Caco-2 (cell line): Measurements from ENCODE around the gene KCTD17. TPM values are rescaled to one million over a fixed set of nuclear protein-coding genes. Genes with fewer than 3 reads are reported as not detected.

Experiments
- BruUV-seq: library from RNA; stranded (reverse); fragments of 400-500 nt; replicated peaks from 2 replicates; lab custom pipeline; 2021; lab: Mats Ljungman, UMichigan
- CTCF ChIA-PET: fragments of 300-600 bp; sonication (Branson Sonifier 250); formaldehyde crosslinking; loops from one replicate; lab custom pipeline; 2022; ENCODE audit warnings: antibody characterized with exemption; lab: Charles Lee
- POLR2A ChIA-PET: fragments of 300-600 bp; sonication (Branson Sonifier 250); formaldehyde crosslinking; loops from one replicate; lab custom pipeline; 2022; ENCODE audit warnings: antibody characterized with exemption; lab: Charles Lee
- DNase-seq, 2 experiments: peaks; one replicate each; pipeline versions ENCODE4 v3.0.0 to v3.0.0-alpha.2; 2020 to 2022
- H3K27me3 ChIP-seq: replicated peaks from 2 replicates; pipeline ENCODE4 v1.6.0; 2011; ENCODE audit warnings: low read length; ENCODE audit not compliant: control insufficient read depth, insufficient read depth
- H3K36me3 ChIP-seq: 2 replicates; pipeline ENCODE4 v1.5.1; 2011; ENCODE audit warnings: low read length; ENCODE audit not compliant: control insufficient read depth, insufficient read depth
- H3K4me1 ChIP-seq: fragments of 250-450 bp; sonication (Bioruptor Pico); 2 replicates; pipeline ENCODE4 v1.5.1; 2020; ENCODE audit warnings: mild to moderate bottlenecking
- H3K4me3 ChIP-seq: 2 replicates; pipeline ENCODE4 v1.5.1; 2011; ENCODE audit warnings: low read depth, mild to moderate bottlenecking, control low read depth, low read length
- H3K9me3 ChIP-seq: fragments of 250-450 bp; sonication (Bioruptor Pico); 2 replicates; pipeline ENCODE4 v1.5.1; 2020; ENCODE audit warnings: mild to moderate bottlenecking, moderate library complexity
- H3K27ac Mint-ChIP-seq: one replicate; pipeline ENCODE4 v1.8.0; 2022; ENCODE audit warnings: mixed read lengths; ENCODE audit not compliant: unreplicated experiment
- H3K27me3 Mint-ChIP-seq: one replicate; pipeline ENCODE4 v1.8.0; 2022; ENCODE audit warnings: mixed read lengths; ENCODE audit not compliant: insufficient read depth, unreplicated experiment
- H3K36me3 Mint-ChIP-seq: one replicate; pipeline ENCODE4 v1.8.0; 2022; ENCODE audit warnings: mild to moderate bottlenecking, mixed read lengths; ENCODE audit not compliant: insufficient read depth, unreplicated experiment
- H3K4me1 Mint-ChIP-seq: one replicate; pipeline ENCODE4 v1.8.0; 2022; ENCODE audit warnings: low read depth, mixed read lengths; ENCODE audit not compliant: unreplicated experiment
- H3K4me3 Mint-ChIP-seq: one replicate; pipeline ENCODE4 v1.8.0; 2022; ENCODE audit warnings: mild to moderate bottlenecking, moderate library complexity, mixed read lengths; ENCODE audit not compliant: unreplicated experiment
- H3K9me3 Mint-ChIP-seq: one replicate; pipeline ENCODE4 v1.8.0; 2022; ENCODE audit warnings: mixed read lengths; ENCODE audit not compliant: unreplicated experiment
- intact Hi-C: fragments of 100-400 bp; cut with micrococcal nuclease; formaldehyde crosslinking; loops from one replicate; pipeline ENCODE4 v1.10.0; 2022; ENCODE audit not compliant: unreplicated experiment
- total RNA-seq: library from RNA; stranded (reverse); gene quantifications from 2 replicates; pipeline ENCODE4 v1.2.3, GENCODE V29; 2022
- TF ChIP-seq, protein P1 (sequence below), 2 experiments: fragments of 200-600 bp in 1 of 2; IDR thresholded peaks; 1 replicate in 1 of 2; 2 replicates in 1 of 2; pipeline versions ENCODE4 v1.5.1 to v1.8.0; 2011 to 2022; ENCODE audit warnings: antibody characterized with exemption in 1 of 2, control low read depth in 1 of 2, inconsistent platforms in 1 of 2, low read depth in 1 of 2, low read length in 1 of 2, mild to moderate bottlenecking in 1 of 2, moderate library complexity in 1 of 2; ENCODE audit not compliant: insufficient read depth in 1 of 2, severe bottlenecking in 1 of 2, unreplicated experiment in 1 of 2

The KCTD17 gene
- total RNA-seq, 1 experiment from 2014 or later: 19.8 TPM

DNA sequence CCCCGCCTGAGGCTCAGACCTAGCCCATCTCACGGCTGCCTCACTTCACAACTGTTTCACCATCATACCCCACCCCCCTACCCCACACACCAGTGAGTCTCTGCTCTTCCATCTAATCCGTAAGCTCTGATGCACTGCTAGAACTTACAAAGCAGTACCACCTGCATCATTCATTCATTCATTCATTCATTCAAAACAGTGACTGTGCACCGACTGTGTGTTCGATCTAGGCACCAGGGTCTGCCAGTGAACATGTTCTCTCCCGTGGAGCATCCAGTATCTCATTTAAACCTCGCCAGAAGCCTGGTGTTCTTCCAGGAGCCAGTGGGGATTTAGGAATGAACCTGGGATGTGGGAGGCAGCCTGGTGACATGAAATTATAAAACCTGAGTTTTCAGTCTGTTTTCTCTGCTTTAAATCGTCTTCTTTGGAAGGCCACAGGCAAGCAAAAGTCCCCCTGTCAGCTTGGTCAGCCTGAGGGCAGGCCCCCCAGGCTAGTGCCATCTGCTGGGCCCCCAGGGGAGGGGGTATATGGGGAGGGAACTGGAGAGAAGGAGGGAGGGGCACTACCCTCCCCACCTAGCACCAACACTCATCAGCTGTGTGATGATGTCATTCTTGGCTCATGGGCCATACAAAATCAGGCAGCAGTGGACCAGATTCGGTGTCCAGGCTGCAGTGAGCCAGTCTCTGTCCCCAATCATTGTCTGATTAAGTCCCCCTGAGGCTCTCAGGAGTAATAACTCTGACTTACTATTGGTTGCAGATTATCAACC, 39.6 kb downstream of the KCTD17 start:
- H3K36me3 ChIP-seq: no peaks in the 10 kb centered on the region
- Mint-ChIP-seq H3K36me3 (no peaks in the 10 kb centered on the region), H3K4me1 (peaks cover 10% of the 10 kb centered on the region), H3K9me3 (no peaks in the 10 kb centered on the region), H3K27ac (no peak overlapping the region), H3K4me3 (no peak overlapping the region), H3K27me3 (peaks cover 4% of the 10 kb centered on the region)
- no peaks in the 10 kb centered on the region for H3K9me3 ChIP-seq
- H3K27me3 ChIP-seq: no peaks in the 10 kb centered on the region
- H3K4me1 ChIP-seq: no peaks in the 10 kb centered on the region
- no peak for DNase-seq
- intact Hi-C loops: no loop called here
- BruUV-seq: no TSS peak
- ChIA-PET CTCF (interaction anchor here (1.6 kb wide), 1 partner anchor 47 kb away, joined by 5 read pairs; no protein-coding TSS in a partner anchor), POLR2A (no interaction called here)
- TF ChIP-seq, protein P1, sequence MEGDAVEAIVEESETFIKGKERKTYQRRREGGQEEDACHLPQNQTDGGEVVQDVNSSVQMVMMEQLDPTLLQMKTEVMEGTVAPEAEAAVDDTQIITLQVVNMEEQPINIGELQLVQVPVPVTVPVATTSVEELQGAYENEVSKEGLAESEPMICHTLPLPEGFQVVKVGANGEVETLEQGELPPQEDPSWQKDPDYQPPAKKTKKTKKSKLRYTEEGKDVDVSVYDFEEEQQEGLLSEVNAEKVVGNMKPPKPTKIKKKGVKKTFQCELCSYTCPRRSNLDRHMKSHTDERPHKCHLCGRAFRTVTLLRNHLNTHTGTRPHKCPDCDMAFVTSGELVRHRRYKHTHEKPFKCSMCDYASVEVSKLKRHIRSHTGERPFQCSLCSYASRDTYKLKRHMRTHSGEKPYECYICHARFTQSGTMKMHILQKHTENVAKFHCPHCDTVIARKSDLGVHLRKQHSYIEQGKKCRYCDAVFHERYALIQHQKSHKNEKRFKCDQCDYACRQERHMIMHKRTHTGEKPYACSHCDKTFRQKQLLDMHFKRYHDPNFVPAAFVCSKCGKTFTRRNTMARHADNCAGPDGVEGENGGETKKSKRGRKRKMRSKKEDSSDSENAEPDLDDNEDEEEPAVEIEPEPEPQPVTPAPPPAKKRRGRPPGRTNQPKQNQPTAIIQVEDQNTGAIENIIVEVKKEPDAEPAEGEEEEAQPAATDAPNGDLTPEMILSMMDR (IDR thresholded peaks at IDR 0.05; ENCODE audit: insufficient read depth in 1 of 2, low read depth in 1 of 2, low read length in 1 of 2, severe bottlenecking in 1 of 2, unreplicated experiment in 1 of 2): no peak
- no peak overlapping the region for H3K4me3 ChIP-seq

- POLR2A ChIA-PET: no interaction called here
- Mint-ChIP-seq H3K9me3 (no peaks in the 10 kb centered on the region), H3K27ac (no peak overlapping the region)
Observed at GRCh38 chr22:37091994-37092393, 40.5 kb downstream of the KCTD17 start.

DNA sequence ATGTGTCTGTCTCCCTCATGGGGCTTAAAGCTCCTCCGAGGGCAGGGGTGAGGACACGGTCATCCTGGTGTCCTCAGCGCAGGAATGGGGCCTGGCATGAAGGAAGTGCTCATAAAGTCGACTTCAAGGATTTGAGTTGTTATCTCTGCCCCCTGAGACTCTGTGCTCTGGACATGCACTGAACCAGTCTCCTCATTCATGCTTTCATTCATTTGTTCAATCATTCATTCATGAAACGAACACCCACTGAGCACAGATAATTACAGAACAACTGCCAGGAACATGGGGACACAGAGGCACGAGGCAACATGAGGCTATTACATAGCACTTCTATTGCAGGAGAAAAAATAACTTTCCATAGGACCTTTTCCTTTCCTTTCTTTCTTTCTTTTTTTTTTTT, 41.5 kb downstream of the KCTD17 start:
- H3K36me3 ChIP-seq: no peaks in the 10 kb centered on the region
- H3K4me3 ChIP-seq: no peak overlapping the region
- no peak for DNase-seq
- intact Hi-C loops: no loop called here
- H3K27me3 ChIP-seq: no peaks in the 10 kb centered on the region
- Mint-ChIP-seq H3K27ac (no peak overlapping the region), H3K4me3 (no peak overlapping the region), H3K9me3 (no peaks in the 10 kb centered on the region), H3K36me3 (no peaks in the 10 kb centered on the region), H3K27me3 (peaks cover 4% of the 10 kb centered on the region), H3K4me1 (peaks cover 10% of the 10 kb centered on the region)
- POLR2A ChIA-PET: no interaction called here
- H3K4me1 ChIP-seq: no peaks in the 10 kb centered on the region
- no TSS peak for BruUV-seq
- TF ChIP-seq, protein P1 (IDR thresholded peaks at IDR 0.05; ENCODE audit: insufficient read depth in 1 of 2, low read depth in 1 of 2, low read length in 1 of 2, severe bottlenecking in 1 of 2, unreplicated experiment in 1 of 2): no peak
- H3K9me3 ChIP-seq: no peaks in the 10 kb centered on the region
- CTCF ChIA-PET: no interaction called here

More at GRCh38 chr22:37091994-37092393, 40.5 kb downstream of the KCTD17 start:
- DNase-seq: no peak
- Histone ChIP-seq H3K4me1 (no peaks in the 10 kb centered on the region), H3K9me3 (no peaks in the 10 kb centered on the region), H3K27me3 (no peaks in the 10 kb centered on the region), H3K36me3 (no peaks in the 10 kb centered on the region), H3K4me3 (no peak overlapping the region)
- intact Hi-C loops: no loop called here
- Mint-ChIP-seq H3K4me1 (peaks cover 10% of the 10 kb centered on the region), H3K36me3 (no peaks in the 10 kb centered on the region), H3K27me3 (peaks cover 4% of the 10 kb centered on the region), H3K4me3 (no peak overlapping the region)
- BruUV-seq: no TSS peak
- TF ChIP-seq, protein P1 (IDR thresholded peaks at IDR 0.05; ENCODE audit: insufficient read depth in 1 of 2, low read depth in 1 of 2, low read length in 1 of 2, severe bottlenecking in 1 of 2, unreplicated experiment in 1 of 2): no peak
- CTCF ChIA-PET: no interaction called here
